Activated naive CD4-positive, alpha-beta T cell (primary cell): ENCODE measurements around the gene THYN1.

Experiments
- DNase-seq, 4 experiments: peaks; one replicate each; lab custom pipeline; 2025; lab: John Stamatoyannopoulos, UW

Gene THYN1

DNA sequence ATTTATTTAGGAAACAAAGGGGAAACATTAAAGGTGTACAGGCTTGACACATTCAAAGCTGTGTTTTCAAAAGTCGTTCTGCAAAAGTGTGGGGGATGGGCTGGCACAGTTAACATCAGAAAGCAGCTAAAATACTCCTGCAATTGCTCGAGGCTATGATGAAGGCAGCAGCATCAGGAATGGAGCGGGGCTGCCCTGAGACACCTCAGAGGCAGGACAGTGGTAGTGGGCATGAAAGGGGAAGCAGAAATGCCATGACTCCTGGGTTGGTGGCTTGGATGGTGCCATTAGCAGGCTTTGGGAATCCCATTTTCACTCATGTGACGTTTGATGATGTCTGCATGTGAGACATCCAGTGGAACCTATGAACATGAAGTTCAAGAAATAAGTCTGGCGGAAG, 30.0 kb downstream of the THYN1 start:
- no peak for DNase-seq

DNA sequence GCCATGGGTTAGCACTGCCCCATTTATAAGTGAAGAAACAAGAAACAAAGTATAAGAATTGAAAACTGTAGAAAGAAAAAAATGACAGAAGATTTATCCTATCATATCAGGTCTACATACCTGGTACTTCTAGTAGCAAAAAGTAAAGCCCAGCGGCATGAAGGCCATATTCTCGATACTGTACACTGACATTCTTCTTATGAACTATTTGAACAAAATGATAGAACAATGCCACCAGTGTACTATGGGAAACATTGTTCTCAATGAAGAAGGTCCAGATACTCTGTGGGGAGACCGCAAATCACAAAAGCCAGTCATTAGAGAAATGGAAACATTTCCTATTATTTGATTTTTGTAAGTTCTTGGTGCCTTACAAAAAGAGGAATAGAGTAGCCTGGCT, 36.3 kb downstream of the THYN1 start:
- no peak for DNase-seq

DNA sequence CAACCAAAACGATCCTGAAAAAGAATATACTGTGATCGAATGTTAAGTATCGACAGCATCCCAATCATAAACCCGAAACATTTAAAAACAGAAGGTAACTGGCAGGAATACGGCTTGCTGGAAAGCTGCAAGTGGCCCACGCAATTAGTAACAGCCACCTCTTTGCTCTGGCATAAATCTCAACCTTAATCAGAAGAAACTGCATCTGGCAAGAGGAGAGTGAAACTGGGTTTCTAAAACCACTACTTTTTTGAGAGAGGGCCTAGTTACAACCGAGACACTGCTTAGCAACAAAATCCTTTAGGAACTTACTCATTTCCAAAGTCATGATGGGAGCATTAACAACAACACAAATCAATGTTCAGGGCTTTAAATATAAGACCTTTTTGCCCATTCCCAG, 37.3 kb downstream of the THYN1 start:
- no peak for DNase-seq

DNA sequence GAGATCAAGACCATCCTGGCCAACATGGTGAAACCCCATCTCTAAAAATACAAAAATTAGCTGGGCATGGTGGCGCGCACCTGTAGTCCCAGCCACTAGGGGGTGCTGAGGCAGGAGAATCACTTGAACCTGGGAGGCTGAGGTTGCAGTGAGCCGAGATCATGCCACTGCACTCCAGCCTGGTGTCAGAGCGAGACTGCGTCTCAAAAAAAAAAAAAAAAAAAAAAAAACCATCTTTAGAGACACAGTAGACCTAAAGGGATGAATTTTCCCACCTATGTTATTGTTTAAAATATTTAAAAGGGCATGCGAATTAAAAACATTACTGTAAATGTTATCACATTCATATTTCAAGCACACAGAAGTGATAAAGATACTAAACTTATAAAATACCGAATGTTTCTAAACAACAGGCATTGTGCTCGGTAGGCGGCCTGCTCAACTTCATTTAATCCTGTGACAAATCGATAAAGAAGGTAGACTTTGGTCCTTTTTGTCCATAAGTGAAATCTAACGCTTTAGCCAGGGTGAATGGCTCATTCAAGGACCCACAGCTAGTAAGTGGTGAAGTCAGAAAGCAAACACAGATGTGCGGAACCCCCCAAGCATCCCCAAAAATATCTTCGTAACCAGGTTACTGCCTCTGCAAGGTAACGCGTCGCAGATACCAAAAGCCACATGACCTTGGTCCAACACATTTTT, 45.5 kb downstream of the THYN1 start:
- peak in 3 of 4 experiments; percentile 20 to 61 (median 45) for DNase-seq

DNA sequence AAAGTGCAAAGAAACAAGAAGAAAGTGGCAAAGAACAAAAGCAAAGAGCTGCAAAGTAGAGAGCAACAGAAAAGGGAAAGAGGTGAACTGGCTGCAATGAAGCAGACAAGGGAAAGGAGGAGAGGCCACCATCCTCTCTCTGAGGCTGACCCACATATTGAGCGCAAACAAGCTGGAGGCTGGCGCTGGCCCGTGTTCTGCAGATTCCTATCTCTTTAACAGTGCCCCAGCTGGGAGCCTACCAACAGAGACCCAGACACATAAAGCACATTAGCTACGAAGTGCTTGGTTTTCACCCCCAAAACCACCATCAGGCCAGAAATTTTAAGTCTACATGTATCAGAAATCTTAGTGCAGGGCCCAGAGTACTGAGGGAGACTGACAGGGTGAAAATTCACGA, 47.0 kb downstream of the THYN1 start:
- no peak for DNase-seq

DNA sequence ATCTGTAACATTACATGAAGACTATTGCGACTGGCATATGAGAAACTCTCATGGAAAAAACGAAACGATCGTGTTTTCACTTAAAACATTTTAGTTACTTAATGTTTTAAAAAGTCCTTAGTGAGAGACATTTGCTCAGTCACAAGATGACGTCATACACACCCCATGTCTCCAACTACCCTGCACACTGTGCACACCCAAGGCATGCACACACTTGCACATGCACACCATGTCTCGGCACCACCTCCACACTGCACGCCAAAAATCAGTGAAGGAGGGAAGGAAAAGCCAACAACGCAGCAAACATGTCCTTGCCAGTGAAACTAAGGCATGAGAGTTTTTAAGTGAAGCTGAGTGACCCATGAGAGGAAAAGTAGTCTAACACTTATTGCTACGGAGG, 47.4 kb downstream of the THYN1 start:
- DNase-seq = no peak

DNA sequence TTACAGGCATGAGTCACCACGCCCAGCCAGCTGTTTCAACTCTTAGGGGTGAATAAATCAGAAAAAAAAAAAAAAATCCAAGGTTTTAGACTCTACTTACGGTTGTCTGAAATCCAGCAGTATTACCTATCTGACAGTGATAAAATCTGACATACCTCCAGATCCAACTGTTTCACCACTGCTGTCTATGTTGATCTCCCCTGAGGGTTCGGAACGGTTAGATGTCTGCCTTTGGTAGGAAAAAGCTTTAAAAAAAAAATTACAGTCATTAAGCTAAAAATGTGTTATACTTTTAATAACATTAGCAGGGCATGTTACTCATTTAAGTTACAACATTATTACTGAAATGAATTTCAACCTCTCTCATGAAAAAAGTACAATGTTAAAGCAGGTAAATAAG, 50.5 kb downstream of the THYN1 start:
- no peak for DNase-seq

DNA sequence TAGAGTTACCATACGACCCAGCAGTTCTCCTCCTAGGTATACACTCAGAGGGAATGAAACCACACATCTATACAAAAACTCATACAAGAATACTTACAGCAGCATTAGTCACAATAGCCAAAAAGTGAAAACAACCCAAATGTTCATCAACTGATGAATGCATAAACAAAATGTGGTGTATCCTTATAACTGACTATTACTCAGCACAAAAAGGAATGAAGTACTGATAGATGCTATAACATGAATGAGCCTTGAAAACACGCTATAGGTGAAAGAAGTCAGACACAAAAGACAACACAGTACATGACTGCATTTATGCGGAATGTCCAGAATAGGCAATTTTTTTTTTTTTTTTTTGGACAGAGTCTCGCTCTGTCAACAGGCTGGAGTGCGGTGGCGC, 52.5 kb downstream of the THYN1 start:
- DNase-seq = no peak

DNA sequence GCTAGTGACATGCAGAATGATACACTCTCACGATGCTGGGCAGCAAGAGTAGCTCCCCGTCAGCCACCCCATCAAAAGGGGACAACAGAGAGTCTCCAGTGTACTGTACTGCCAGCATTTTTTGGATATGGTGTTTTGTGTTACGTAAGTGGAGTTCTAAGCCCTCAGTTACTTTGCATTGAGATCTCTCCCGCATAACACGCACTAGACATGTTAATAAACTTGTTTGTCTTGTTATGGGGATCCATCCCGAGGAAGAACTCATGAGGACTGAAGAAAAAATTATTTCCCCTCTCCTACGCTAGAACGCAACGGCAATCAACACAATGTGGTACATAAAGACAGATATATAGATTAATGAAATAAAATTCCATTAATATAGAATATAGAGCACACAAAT, 53.6 kb downstream of the THYN1 start:
- no peak for DNase-seq
